OCI-LY3 (cell line): ENCODE data around the gene PCBP1.

Experiments used
- CTCF ChIP-seq: fragments of 200-600, 300-600 bp; sonication (generic); IDR thresholded peaks from 2 replicates; pipeline ENCODE4 v1.5.1; 2014; ENCODE audit warnings: antibody characterized with exemption, low read length, low read depth
- EZH2phosphoT487 ChIP-seq: fragments of 200-600 bp; shearing (Covaris generic); IDR thresholded peaks from 2 replicates; pipeline ENCODE4 v1.6.1; 2018; ENCODE audit warnings: antibody characterized with exemption, mixed run types, low read depth

DNA sequence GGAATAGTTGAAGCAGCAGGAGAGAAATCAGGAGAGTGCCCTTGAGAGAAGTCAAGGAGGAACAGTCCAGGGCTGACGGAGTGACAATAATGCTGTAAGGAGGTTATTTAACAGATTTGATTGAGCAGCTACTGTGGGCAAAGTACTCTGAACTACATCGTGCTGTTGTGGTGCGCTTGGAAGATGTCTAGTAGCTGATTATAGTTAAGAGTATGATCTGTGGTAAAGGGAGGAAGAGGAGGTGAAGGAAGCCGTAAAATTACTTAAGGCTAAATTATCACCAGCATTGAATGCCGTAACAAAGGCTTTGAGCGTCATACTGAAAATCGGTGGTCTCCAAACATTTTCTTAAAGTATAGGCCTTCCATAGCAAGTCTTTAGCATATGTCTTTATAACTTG is 4.5 kb downstream of the PCBP1 start:
- TF ChIP-seq CTCF (no peak), EZH2phosphoT487 (no peak)
